LNCaP clone FGC (cell line): ENCODE data around the gene TNC.
"Not testable (repeated sequence)": the region's sequence is repeated elsewhere in the genome, so short reads cannot be mapped to it uniquely, and the experiment has no call there.

Experiments used
- DNase-seq: peaks from one replicate; pipeline ENCODE4 v3.0.0-alpha.2; 2011; ENCODE audit warnings: low read depth
- H3K4me3 ChIP-seq: 2 replicates; pipeline ENCODE4 v1.5.1; 2011; ENCODE audit warnings: mild to moderate bottlenecking, low read depth, low read length, control low read depth
- TF ChIP-seq, protein P1 (sequence below): IDR thresholded peaks from 2 replicates; pipeline ENCODE4 v1.5.1; 2012; ENCODE audit warnings: mild to moderate bottlenecking; ENCODE audit not compliant: control insufficient read depth, insufficient read depth; ENCODE audit errors: extremely low read depth

The TNC gene

DNA sequence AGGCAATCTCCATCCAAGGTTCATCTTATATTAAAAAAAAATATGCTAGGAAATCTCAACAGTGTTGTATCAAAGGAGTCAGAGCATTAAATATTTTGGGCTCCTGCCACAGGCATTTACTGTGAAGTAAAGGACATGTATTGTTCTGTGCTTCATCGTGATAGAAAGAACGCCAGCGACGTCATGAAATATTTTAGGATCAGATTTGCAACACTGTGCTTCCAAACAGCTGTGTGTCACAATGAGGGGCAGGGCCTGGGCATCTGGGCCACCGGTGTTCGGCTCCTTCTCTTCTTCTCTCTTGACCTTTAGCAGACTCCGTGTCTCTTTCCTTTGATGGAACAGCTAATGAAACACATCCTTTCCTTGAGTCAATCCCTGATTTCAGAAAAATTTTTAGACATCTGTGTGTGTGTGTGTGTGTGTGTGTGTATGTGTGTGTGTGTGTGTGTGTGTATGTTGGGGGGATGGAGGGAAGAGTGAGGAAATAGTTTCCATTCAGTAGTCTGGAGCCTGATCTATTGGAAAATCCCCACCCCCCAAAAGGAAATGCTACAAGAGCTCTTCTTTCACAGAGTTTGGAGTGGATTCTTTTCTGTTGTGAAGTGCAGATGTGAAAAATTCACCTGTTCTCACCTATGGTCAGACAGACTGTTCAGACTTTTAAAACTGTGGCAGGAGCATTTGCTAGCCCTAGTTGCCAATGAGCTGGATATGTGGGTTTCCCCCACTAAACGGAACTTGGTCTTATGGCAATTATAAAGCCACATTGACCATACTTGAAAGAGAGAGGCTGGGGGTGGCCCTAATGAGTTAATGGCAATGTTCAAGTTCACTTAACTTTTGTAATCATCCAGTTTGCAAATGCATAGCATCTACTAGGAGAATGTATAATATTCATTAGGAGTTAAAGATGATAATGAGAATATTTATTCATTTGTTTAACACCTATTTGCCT lies 18.1 kb upstream of the TNC start:
- TF ChIP-seq, protein P1, sequence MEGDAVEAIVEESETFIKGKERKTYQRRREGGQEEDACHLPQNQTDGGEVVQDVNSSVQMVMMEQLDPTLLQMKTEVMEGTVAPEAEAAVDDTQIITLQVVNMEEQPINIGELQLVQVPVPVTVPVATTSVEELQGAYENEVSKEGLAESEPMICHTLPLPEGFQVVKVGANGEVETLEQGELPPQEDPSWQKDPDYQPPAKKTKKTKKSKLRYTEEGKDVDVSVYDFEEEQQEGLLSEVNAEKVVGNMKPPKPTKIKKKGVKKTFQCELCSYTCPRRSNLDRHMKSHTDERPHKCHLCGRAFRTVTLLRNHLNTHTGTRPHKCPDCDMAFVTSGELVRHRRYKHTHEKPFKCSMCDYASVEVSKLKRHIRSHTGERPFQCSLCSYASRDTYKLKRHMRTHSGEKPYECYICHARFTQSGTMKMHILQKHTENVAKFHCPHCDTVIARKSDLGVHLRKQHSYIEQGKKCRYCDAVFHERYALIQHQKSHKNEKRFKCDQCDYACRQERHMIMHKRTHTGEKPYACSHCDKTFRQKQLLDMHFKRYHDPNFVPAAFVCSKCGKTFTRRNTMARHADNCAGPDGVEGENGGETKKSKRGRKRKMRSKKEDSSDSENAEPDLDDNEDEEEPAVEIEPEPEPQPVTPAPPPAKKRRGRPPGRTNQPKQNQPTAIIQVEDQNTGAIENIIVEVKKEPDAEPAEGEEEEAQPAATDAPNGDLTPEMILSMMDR = no peak
- DNase-seq = no peak

DNA sequence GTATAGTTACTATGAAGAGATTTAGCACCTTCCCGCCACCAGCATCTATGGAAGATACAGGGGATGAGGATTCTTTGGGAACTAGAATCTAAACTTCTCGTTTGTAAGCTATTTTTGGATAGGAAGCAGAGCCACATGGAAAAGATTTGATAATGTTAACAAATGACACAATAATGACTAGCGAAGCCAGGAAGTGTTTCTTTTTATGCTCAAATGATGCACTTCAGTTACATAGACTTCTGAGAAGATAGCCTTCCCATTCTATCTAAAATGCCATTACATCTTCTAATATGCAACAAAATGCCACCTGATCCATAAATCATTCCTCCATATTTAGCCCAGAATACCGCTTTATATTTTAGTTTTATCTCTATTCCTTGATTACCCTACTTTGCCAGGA lies 17.0 kb upstream of the TNC start:
- TF ChIP-seq, protein P1 = no peak
- no peak overlapping the region for H3K4me3 ChIP-seq
- DNase-seq = no peak

More for the DNA sequence above, 18.1 kb upstream of the TNC start:
- H3K4me3 ChIP-seq = no peak overlapping the region

DNA sequence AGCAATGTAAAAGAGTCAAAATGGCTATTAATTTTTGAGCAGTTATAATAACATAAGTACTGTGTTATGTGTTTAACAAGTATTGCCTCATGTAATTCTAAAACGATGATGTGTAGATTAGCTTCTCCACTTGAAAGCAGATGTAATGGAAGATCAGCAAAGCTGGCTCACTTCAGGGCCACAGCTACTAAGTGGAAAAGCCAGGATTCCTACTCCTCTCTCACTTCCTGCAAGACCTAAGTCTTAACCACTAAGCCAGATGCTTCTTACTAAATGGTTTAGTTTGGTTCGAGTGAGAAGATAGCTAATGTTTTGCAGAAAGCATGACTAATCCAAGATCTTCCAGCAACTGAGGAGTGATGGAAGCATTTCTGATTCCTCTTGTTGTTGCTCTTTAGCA lies 15.7 kb upstream of the TNC start:
- H3K4me3 ChIP-seq = no peak overlapping the region
- TF ChIP-seq, protein P1 = no peak
- DNase-seq = no peak

- TF ChIP-seq, protein P1 = no peak
- H3K4me3 ChIP-seq = no peak overlapping the region
- DNase-seq = no peak
These were observed 14.7 kb upstream of the TNC start for GRCh38 chr9:115132648-115133047.

- TF ChIP-seq, protein P1 = no peak
- no peak for DNase-seq
- no peak overlapping the region for H3K4me3 ChIP-seq
These were observed 12.2 kb upstream of the TNC start for GRCh38 chr9:115130176-115130575.

DNA sequence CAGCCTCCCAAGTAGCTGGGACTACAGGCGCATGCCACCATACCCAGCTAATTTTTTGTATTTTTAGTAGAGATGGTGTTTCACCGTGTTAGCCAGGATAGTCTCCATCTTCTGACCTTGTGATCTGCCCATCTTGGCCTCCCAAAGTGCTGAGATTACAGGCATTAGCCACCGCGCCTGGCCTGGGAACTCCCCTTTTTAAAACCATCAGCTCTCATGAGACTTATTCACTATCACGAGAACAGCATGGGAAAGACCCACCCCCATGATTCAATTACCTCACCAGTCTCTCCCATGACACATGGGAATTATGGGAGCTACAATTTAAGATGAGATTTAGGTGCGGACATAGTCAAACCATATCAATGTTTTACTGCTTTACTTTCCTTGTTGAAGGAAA lies 10.8 kb upstream of the TNC start:
- DNase-seq, H3K4me3 ChIP-seq: not testable (repeated sequence)

DNA sequence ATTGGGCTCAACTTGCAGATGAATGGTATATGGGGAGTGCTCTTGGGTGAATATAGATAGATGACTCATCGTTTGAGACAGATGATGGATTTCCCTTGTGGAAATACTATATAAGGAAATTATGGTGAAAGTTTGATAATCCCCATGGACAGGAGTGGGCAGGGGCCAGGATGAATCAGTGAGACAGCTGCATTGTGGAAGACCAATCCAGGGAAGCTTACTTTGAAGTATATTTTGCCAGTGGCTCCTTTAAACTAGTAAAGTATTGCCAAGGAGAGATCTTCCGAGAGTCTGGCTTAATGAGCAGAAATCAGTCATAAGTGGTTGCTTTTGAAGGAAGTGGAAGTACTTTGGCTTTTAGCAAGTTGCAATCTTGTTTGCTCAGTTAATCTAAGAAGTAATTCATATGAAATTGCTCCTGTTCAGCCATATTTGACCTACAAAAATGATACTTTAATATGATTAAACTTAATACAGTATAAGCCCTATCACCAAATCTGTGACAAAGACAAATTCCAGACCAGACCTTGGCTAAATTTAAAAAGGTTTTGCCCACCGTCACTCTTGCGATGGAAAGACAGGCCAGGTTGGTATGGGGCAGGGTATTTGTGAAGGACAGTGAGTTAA lies 9.3 kb upstream of the TNC start:
- TF ChIP-seq, protein P1 = no peak
- H3K4me3 ChIP-seq = no peak overlapping the region
- no peak for DNase-seq
